Kasumi-1 (cell line): Measurements from ENCODE around the gene SLC12A3.

Source experiments
- DNase-seq, 2 experiments: peaks; one replicate each; lab custom pipeline; 2025; lab: John Stamatoyannopoulos, UW

Gene SLC12A3

DNA sequence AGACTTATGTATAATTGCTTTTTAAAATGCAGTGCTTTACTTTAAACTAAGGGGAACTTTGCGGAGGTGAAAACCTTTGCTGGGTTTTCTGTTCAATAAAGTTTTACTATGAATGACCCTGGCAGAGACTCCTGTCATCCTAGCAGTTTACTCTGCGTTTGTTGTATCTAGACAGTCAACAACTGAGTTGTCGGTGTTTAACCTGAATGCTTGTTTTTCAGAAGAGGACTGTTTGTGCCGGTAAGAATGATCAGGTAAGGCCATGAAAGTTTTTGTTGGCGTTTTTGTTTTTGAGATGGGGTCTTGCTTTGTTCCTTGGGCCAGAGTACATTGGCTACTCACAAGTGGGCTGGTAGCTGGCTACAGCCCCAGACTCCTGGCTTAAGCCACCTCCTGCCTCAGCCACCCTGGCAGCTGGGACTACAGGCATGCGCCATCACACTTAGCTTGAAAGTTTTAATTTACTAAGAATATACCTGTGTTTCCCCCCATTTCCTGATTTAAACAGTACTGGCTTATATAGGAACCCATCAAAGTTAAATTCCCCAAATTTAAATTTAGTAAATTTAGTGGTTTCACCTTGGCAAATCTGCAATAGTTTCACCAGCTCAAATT is 78.9 kb downstream of the SLC12A3 start:
- DNase-seq, result no peak

DNA sequence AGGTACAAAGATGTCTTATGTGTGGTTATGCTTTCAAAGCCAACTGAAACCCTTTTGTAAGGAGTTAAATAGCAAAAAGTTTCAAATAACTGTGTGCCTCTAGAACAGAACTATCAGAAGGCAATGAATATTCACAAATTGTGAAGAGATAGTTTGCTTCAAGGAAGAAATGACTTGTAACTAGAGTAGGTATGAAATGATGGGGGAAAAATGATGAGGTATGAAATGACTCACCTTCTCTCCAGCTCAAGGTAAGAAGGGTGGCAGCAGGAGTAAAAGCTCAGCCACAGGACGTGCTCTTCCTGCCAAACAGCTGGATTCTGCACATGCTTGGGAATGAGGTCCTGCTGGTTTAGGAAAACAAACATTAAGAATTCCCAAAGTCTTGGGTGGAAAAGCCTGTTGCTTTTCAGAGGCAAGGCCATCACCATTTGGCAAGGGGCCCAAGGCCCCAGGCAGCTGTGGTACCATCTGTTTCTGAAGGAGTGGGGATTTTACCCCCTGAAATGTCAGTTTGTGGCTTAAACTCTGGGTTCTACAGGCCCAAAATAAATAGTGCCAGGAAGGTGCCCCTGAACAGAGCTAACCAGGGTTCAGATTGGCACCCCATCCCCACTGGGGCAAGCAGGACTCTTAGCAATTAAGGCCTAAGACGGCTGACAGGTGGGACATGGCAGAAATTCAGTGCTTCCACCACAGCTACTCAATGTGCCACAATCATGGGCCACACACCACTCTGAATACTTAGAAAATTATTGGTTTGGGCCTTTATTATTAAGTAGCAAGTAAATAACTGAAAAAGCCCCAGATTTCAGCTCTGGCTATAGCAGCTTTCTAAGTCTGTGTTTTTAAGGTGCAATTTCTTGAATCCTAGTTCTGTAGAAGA is 80.2 kb downstream of the SLC12A3 start:
- DNase-seq, result no peak

DNA sequence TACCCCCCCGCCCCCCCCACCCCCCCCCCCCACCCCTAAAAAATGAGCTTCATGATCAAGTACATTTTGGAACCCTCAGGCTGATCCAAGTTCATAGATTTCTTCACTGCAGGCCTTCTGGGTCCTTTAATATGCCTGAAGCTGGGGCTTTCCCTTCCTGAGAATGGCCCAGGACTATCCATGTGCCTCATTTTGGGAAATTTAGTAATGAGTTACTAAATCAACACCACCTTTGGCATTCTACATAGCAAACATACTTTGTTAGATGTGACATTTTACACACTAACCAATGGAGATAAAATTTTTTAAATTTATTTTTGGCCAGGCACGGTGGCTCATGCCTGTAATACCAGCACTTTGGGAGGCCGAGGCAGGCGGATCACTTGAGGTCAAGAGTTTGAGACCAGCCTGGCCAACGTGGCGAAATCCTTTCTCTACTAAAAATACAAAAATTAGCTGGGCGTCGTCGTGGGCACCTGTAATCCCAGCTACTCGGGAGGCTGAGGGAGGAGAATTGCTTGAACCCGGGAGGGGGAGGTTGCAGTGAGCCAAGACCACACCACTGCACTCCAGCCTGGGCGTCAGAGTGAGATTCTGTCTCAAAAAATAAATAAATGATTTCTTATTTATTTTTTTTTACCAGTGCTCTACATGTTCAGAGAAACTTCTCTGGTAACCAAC is 81.0 kb downstream of the SLC12A3 start:
- no peak for DNase-seq

DNA sequence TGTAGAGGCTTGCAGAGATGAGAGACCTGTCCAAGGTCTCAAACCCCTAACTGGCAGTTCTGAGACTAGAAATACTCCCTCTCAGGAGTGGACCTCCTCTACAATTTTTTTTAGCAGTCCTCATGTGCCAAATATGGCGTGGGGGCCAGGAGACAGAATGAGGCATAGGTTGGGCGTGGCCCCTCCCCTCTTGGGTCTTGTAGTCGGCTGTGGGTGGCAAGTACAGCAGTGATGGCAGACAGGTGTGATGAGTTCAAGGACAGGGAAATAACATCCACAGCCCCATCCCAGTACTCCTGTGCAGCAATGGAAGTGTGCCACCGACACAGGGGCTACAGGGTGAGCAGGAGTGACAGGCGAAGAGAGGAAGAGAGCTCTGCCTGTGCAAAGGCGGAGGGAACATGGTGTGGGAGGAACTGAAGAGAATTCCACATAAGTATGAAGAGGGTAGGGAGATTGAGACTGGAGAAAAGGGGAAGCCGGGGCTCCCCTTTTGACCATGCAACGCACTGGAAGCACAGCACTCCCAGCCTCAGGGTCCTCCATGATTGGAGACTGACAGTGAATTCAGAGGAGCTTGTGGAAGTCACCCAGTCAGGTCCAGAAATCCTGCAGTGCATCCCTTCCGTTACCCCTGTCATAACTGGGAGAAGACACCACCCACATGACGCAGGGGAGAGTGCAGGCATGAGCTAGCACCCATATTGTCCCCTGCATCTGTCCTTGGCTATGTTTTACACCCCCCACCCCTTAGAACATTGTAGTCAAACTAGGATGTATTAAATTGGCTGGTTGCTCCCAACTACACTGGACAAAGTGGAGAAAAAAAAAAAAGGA is 82.0 kb downstream of the SLC12A3 start:
- DNase-seq, result no peak

DNA sequence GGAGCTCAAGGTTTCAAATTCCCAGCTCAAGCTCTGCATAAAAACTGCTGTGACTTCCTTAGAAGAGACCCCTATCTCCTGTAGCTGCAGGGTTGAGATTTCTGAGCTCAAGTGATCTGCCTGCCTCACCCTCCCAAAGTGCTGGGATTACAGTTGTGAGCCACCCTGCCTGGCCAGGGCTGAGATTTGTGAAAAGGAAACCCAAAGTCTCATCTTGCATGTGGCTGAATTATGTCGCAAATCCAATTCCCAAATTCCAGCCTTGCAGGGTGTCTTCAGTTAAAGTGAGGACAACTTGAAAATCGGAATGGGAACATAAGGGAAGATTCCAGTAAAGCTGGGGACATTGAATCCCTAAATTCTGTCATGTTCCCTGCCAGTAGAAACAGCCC is 82.6 kb downstream of the SLC12A3 start:
- DNase-seq, result no peak

DNA sequence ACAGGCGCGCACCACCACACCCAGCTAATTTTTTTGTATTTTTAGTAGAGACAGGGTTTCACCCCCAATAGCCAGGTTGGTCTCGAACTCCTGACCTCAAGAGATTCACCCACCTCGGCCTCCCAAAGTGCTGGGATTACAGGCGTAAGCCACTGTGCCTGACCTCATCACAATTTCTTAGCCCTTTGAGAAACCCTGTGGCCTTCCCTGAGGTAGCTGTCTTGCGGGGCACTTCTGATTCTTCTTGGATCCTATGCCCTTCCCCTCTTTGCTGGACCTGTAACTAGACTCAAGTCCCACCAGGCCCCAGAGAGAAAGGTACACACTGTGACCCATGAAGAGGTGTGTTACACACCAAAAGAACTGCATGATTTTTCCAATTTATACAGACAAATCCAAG is 83.2 kb downstream of the SLC12A3 start:
- DNase-seq, result no peak

DNA sequence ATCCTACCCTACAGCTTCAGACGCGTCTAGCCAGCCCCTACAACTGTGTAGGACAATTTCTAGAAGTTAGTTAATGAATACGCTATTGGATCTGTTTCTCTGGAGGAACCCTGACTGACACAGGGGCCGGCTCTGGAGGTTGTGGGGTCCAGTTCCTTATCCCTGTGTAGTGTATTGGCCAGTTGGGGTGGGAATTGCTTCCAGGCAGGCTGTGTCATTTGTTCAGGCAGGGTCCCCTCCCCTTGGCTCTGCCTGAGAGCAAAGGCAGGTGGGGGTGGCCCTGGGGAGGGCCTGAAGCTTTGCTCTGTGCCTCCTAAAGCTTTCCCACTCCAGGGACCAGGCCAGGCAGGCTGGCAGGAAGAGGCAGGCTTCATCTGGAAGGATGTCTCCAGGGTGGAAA is 85.0 kb downstream of the SLC12A3 start:
- DNase-seq, result no peak

DNA sequence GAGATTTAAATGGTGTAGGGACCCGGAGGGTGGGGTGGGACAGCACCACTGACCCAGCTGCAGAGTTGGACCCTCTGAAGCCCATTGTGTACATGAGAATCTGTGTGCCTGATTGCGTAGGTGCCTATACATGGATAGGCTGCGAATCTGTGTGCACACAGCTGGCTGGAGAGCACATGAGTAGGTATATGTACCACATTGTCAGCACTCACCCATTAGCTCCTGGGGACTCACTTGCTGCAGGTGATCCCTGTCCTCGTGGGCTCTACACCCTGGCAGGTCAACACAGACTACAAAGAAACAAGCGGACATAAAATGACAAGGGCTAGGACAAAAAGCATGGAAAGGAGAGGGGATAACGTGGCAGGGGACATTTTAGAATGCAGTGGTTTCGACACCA is 85.4 kb downstream of the SLC12A3 start:
- DNase-seq, result no peak

DNA sequence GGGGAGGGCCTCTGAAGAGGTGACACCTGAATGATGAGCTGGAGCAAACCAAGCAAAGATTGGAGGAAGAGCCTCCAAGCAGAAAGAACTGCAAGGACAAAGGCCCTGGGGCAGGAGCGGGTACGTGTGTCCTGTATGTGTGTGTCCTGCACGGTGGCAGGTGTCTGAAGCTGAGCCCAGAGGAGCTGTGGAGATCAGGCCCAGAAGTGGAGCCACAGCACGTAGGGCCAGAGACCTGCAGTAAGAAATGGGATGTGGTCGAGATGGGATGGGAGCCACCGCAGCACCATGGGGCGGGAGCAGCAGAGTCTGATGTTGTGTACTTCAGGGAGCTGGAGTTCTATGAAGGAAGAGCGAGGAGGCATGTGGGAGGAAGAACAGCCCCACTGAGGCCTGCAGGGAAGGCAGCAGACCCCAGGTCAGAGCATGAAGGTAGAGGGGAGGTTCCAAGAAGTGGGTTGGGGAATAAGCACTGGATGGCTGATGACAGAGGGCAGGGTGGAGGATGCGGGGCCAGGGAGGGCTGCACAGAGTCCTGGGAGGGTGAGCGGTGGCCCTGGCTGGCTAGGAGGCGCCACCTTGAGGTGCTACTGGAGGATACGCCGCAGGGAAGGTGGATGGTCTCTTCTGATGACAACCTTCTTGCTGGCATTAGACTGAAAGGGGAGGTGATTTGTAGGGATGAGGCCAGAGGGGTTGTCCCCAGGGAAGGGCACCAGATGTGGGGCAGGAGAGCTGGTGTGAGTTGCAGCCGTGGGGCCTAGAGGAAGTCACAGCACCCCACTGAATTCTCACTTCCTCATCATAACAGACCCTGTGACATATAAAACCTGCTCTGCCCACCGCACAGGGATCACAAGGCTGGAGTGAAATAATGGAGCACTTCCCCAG is 86.1 kb downstream of the SLC12A3 start:
- DNase-seq, result peak; percentile 61 to 69

DNA sequence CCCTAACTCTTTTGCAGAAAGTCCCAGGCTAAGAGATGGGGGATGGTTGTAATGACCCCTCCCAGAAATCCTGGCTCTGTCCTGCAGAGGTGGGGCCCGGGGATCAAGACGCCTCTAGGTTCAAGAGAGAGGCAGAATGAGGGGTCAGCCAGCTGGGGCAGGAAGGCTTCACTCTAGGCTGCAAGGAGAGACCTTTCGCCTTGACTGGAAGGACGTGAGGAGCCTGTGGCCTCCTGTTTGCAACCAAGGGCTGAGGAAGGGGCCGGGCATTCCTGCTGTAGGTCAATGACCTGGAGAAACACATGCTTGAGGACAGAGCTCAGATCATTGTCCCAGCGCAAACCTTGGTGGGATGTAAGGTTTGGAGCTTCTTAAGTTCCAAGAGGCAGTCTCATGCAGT is 88.0 kb downstream of the SLC12A3 start:
- no peak for DNase-seq

DNA sequence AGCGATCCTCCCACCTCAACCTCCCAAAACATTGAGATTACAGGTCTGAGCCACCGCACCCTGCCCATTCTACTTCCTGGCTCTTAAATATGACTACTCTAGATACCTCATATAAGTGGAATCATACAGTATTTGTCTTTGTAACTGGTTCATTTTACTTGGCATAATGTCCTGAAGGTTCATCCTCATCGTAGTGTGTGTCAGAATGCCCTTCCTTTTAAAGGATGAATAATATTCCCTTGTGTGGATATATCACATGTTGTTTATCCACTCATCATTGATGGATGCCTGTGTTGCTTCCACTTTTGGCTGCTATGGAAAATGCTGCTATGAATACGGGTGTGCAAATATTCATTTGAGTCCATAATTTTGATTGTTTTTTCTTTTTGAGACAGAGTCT is 91.1 kb downstream of the SLC12A3 start:
- DNase-seq, result no peak

DNA sequence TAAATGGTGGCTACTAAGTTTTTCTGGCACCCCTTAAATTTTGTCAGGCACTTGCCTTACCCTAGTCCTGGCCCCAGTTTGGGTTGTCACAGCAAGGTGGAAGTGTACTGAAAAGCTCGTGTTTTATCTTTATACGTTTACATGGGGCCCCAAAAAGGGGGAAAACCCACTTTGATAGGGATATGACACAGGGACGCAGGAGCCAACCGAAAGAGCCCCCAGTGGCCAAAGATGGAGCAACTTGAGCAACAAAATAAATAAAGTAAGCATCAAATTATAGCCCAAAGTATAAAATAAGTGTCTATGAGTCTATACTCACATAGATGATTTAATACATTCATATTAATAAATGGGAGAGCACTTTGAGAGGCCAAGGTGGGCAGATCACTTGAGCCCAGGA is 91.7 kb downstream of the SLC12A3 start:
- peak in 1 of 2 experiments; percentile 6 for DNase-seq

DNA sequence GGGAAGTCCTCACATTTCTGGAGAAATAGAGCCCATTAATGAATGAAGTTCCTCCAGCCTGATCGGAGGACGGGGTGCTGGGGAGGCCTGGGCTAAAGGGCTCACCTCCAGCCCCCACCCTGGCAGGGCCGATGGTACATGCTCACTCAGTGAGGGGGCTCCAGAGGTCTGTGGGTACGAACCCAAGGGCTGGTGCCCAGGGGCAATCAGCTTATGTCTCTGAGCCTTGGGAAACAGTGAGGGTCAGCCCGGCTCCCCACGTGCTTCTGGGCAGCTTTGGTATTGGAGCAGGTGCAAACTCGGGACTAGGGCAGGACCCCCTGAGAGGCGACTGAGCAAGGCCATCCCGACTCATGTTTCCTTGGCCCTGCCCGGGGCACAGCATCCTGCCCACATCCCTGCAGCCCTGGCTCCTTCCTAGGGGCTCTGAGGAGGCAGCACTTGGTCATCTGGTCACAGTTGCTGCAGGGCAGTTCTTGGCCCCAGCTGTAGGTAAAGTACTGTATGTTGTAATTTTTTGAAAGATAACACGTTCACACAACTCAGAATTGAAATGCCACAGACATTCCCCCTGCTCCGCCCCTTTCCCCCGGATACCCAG is 95.8 kb downstream of the SLC12A3 start:
- no peak for DNase-seq

DNA sequence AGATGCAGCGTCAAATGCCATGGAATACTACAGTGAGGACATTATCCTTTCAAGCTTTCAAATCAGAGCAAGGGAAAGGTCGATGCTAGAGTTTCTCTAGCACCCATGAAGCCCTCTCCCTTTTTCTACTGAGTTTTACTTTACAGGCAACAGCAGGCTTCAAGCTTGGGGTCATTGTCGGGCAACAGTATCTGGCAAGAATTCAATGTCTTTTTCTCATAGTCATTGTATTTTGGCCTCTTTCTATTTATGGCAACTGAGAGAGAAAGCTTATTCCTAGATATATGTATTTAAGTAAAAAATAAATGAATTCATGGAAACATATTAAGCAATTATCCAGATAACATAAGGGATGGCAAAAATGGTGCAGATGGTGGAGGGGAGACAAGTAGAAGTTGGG is 96.4 kb downstream of the SLC12A3 start:
- DNase-seq, result no peak

DNA sequence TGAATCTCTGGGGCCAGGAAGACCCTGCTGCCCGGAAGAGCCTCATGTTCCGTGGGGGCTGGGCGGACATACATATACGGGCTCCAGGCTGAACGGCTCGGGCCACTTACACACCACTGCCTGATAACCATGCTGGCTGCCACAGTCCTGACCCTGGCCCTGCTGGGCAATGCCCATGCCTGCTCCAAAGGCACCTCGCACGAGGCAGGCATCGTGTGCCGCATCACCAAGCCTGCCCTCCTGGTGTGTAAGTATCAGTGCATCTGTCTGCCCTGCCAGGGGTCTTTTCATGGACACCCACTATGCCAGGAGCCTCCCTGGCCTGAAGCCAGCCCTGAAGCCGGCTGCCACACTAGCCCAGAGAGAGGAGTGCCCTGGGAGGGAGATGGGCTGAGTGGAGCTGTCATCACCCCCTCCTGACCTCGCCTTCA is 96.9 kb downstream of the SLC12A3 start, which contains the start of gene CETP:
TSS of gene CETP (plus strand) at position 100 of the 431 bp plus-strand sequence. CDS start at position 130, 30 bp downstream.
- DNase-seq, result no peak

DNA sequence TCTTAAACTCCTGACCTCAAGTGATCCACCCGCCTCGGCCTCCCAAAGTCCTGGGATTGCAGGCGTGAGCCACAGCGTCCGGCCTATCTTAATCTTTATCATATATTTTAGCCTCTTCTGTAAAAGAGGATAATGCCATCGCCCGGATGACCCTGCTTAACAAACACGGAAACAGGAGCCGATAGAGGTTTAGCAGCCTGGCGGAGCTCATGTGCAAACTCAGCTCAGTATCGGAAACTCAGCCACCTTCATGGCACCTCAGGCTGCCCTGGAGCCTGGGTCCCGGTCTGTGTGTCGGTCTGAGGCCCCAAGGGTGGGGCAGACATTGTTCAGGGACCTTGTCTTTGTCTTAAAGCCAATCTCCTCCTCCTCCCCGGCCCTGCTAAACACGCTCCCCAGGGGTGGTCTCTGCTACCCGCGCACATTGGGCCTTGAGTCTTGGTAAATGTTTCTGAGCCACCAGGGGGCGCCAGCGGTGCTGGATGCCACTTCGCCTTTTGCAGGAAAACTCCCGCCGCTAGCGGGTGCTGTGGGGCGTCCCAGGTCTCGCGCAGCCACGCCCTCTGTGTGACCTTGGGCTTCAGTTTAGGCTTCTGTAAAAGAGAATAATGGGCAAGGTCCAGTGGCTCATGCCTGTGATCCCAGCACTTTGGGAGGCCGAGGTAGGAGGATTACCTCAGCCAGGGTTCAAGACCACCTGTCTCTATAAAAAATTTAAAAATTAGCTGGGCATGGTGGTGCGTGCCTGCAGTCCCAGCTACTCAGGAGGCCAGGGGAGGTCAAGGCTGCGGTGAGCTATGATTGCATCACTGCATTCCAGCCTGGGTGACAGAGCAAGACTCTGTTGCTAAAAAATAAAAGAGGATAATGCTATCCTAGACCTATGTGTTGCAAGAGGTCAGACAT is 99.5 kb downstream of the SLC12A3 start:
- peak; percentile 83 for DNase-seq
